Peyer's patch (tissue), 4 donors: Measurements from ENCODE around the gene VPS26C.
"Not testable (repeated sequence)": the region's sequence is repeated elsewhere in the genome, so short reads cannot be mapped to it uniquely, and the experiment has no call there.

Experiments used
- CTCF ChIP-seq, 6 experiments: fragments of 450-650 bp in 4 of 6; fragments of 200-600 bp in 2 of 6; sonication (generic) in 1 of 6; IDR thresholded peaks; one replicate each; pipeline ENCODE4 v1.5.1; 2017 to 2019; ENCODE audit warnings: antibody characterized with exemption in 6 of 6, mild to moderate bottlenecking in 3 of 6, moderate library complexity in 1 of 6
- POLR2A ChIP-seq, 2 donors: fragments of 450-650 bp; IDR thresholded peaks; one replicate each; pipeline ENCODE4 v1.5.1; 2017; ENCODE audit warnings: antibody characterized with exemption in 2 of 2, mild to moderate bottlenecking in 2 of 2, moderate library complexity in 2 of 2

GRCh38 chr21:37222248-37222647 is 44.9 kb downstream of the VPS26C start:
- not testable (repeated sequence) for TF ChIP-seq CTCF, POLR2A (IDR thresholded peaks at IDR 0.05)
